GM19463 (cell line): Measurements from ENCODE around the gene TMC1.
A peak's percentile ranks its signal among the peaks of the same experiment; 100 is the strongest.
"Not testable (repeated sequence)": the region's sequence is repeated elsewhere in the genome, so short reads cannot be mapped to it uniquely, and the experiment has no call there.

ENCODE experiments used
- ATAC-seq: cut with Tn5 transposase; IDR thresholded peaks from one replicate; pipeline ENCODE4 v1.9.1; 2021; ENCODE audit warnings: mild to moderate bottlenecking, moderate library complexity; ENCODE audit not compliant: unreplicated experiment

The TMC1 gene

GRCh38 chr9:72521416-72521815 lies at the start of gene TMC1:
TMC1 (plus strand) TSS chr9:72521608; CDS start chr9:72648649, 127,041 bp downstream.
- not testable (repeated sequence) for ATAC-seq

GRCh38 chr9:72473474-72474261 lies 47.7 kb upstream of the TMC1 start:
- ATAC-seq: peak; percentile 81

- ATAC-seq: no peak
Observed at GRCh38 chr9:72474676-72475075, 46.7 kb upstream of the TMC1 start.

- no peak for ATAC-seq
Observed at GRCh38 chr9:72476100-72476499, 45.3 kb upstream of the TMC1 start.

GRCh38 chr9:72476617-72477437 lies 44.6 kb upstream of the TMC1 start:
- no peak for ATAC-seq

GRCh38 chr9:72477930-72478518 lies 43.4 kb upstream of the TMC1 start:
- ATAC-seq: no peak

GRCh38 chr9:72478966-72479365 lies 42.4 kb upstream of the TMC1 start:
- ATAC-seq: no peak

GRCh38 chr9:72480261-72480660 lies 41.1 kb upstream of the TMC1 start:
- ATAC-seq: not testable (repeated sequence)

- no peak for ATAC-seq
Observed at GRCh38 chr9:72480921-72481320, 40.5 kb upstream of the TMC1 start.

GRCh38 chr9:72485821-72486593 lies 35.4 kb upstream of the TMC1 start:
- ATAC-seq: no peak

GRCh38 chr9:72486594-72486955 lies 34.8 kb upstream of the TMC1 start:
- ATAC-seq: no peak

GRCh38 chr9:72487665-72488064 lies 33.7 kb upstream of the TMC1 start:
- not testable (repeated sequence) for ATAC-seq

GRCh38 chr9:72489986-72490385 lies 31.4 kb upstream of the TMC1 start:
- no peak for ATAC-seq

- no peak for ATAC-seq
Observed at GRCh38 chr9:72491242-72491641, 30.2 kb upstream of the TMC1 start.

GRCh38 chr9:72494051-72494450 lies 27.4 kb upstream of the TMC1 start:
- ATAC-seq: no peak

- no peak for ATAC-seq
Observed at GRCh38 chr9:72497447-72498046, 23.9 kb upstream of the TMC1 start.

- no peak for ATAC-seq
Observed at GRCh38 chr9:72506615-72507014, 14.8 kb upstream of the TMC1 start.

- ATAC-seq: peak; percentile 27
Observed at GRCh38 chr9:72509053-72509452, 12.4 kb upstream of the TMC1 start.

- peak; percentile 93 for ATAC-seq
Observed at GRCh38 chr9:72509635-72510034, 11.8 kb upstream of the TMC1 start.

- ATAC-seq: not testable (repeated sequence)
Observed at GRCh38 chr9:72521011-72521410, 397 bp upstream of the TMC1 start.
